K562 (cell line): ENCODE results near the gene KIF26B. TPM values are rescaled to one million over a fixed set of nuclear protein-coding genes. Genes with fewer than 3 reads are reported as not detected.

Source experiments
- ATAC-seq: fragments of 200-7000 bp; cut with Tn5 transposase; 3 replicates; pipeline ENCODE4 v1.9.1; 2020; ENCODE audit warnings: moderate library complexity
- BruUV-seq: library from RNA; stranded (reverse); fragments of 400-500 nt; replicated peaks from 2 replicates; lab custom pipeline; 2021; lab: Mats Ljungman, UMichigan
- CTCF ChIA-PET: fragments of 300-600 bp; formaldehyde crosslinking; extraction: SDS; loops from one replicate; lab custom pipeline; 2021; ENCODE audit warnings: low intra/inter-chr PET ratio; lab: Yijun Ruan, JAX
- POLR2A ChIA-PET: fragments of 300-600, 350-650 bp; sonication (Branson Sonifier 250); formaldehyde crosslinking; extraction: SDS; loops from one replicate; lab custom pipeline; 2021; ENCODE audit warnings: antibody characterized with exemption, inconsistent platforms; lab: Yijun Ruan, JAX
- DNase-seq, 4 experiments: peaks; one replicate each; pipeline versions ENCODE4 v3.0.0 to v3.0.0-alpha.2; 2011 to 2018; ENCODE audit warnings: low spot score in 3 of 4, mixed read lengths in 3 of 4; ENCODE audit errors: extremely low read depth in 1 of 4
- FAIRE-seq: peaks from 2 replicates; lab custom pipeline; 2011; peaks lifted over from hg19 to GRCh38; lab: Jason Lieb, UNC
- H2AFZ ChIP-seq: 2 replicates; pipeline ENCODE4 v1.6.0; 2011; ENCODE audit warnings: low read depth, low read length, control low read depth, inconsistent platforms
- H3K27ac ChIP-seq: fragments of 200-600 bp; 3 replicates; pipeline ENCODE4 v1.8.0; 2011; ENCODE audit warnings: low read depth, mild to moderate bottlenecking, control low read depth, inconsistent platforms, low read length, moderate library complexity, mixed read lengths; ENCODE audit errors: extremely low read depth
- H3K27me3 ChIP-seq, 2 experiments: fragments of 300-600 bp in 1 of 2; 2 replicates in 1 of 2; 3 replicates in 1 of 2; pipeline versions ENCODE4 v1.6.0 to v1.8.0; 2011; ENCODE audit warnings: inconsistent platforms in 2 of 2, low read length in 2 of 2, mild to moderate bottlenecking in 1 of 2, mixed read lengths in 1 of 2, moderate library complexity in 1 of 2; ENCODE audit not compliant: control insufficient read depth in 2 of 2, insufficient read depth in 2 of 2
- H3K36me3 ChIP-seq: fragments of 300-600 bp; 3 replicates; pipeline ENCODE4 v1.8.0; 2011; ENCODE audit warnings: mild to moderate bottlenecking, low read length, inconsistent platforms; ENCODE audit not compliant: control insufficient read depth, insufficient read depth
- H3K4me1 ChIP-seq, 2 experiments: fragments of 200-600 bp in 1 of 2; replicated peaks in 1 of 2; 2 replicates in 1 of 2; 3 replicates in 1 of 2; pipeline versions ENCODE4 v1.5.1 to v1.8.0; 2011; ENCODE audit warnings: inconsistent platforms in 2 of 2, low read length in 2 of 2, mild to moderate bottlenecking in 1 of 2, mixed read lengths in 1 of 2, moderate library complexity in 1 of 2; ENCODE audit not compliant: control insufficient read depth in 2 of 2, insufficient read depth in 2 of 2
- H3K4me2 ChIP-seq: 2 replicates; pipeline ENCODE4 v1.6.1; 2011; ENCODE audit warnings: low read length, control low read depth, inconsistent platforms, mixed read lengths; ENCODE audit not compliant: insufficient read depth
- H3K4me3 ChIP-seq: fragments of 200-600 bp; sonication (generic), shearing (Covaris generic); 2 replicates; pipeline ENCODE4 v1.5.1; 2016; ENCODE audit warnings: control low read depth, inconsistent platforms
- H3K79me2 ChIP-seq: fragments of 200-600 bp; 3 replicates; pipeline ENCODE4 v1.8.0; 2011; ENCODE audit warnings: low read length, inconsistent platforms; ENCODE audit not compliant: control insufficient read depth, insufficient read depth
- H3K9ac ChIP-seq, 2 experiments: 2 replicates each; pipeline versions ENCODE4 v1.6.0 to v1.6.1; 2011; ENCODE audit warnings: low read depth in 2 of 2, low read length in 2 of 2, control low read depth in 1 of 2, inconsistent platforms in 1 of 2, mild to moderate bottlenecking in 1 of 2, mixed read lengths in 1 of 2; ENCODE audit not compliant: insufficient read depth in 1 of 2
- H3K9me1 ChIP-seq: one replicate; pipeline ENCODE4 v1.6.0; 2011; ENCODE audit warnings: inconsistent platforms, mild to moderate bottlenecking, low read length, moderate library complexity; ENCODE audit not compliant: control insufficient read depth, insufficient read depth
- H3K9me3 ChIP-seq: replicated peaks from 2 replicates; pipeline ENCODE4 v1.5.1; 2011; ENCODE audit warnings: low read depth, low read length, inconsistent platforms; ENCODE audit not compliant: control insufficient read depth, insufficient read depth
- H4K20me1 ChIP-seq: replicated peaks from 2 replicates; pipeline ENCODE4 v1.6.1; 2011; ENCODE audit warnings: low read length, inconsistent platforms, mixed read lengths; ENCODE audit not compliant: control insufficient read depth, insufficient read depth
- ASH1L ChIP-seq: fragments of 450-650 bp; IDR thresholded peaks from 2 replicates; pipeline ENCODE4 v1.6.1; 2018; ENCODE audit warnings: borderline replicate concordance, mild to moderate bottlenecking, low read depth; ENCODE audit not compliant: partially characterized antibody
- ATF4 ChIP-seq: fragments of 450-650 bp; formaldehyde crosslinking; IDR thresholded peaks from 2 replicates; pipeline ENCODE4 v1.4.0; 2022; ENCODE audit warnings: mild to moderate bottlenecking, moderate library complexity
- CBFB ChIP-seq: sonication (generic); formaldehyde crosslinking; IDR thresholded peaks from 2 replicates; pipeline ENCODE4 v1.4.0; 2020; ENCODE audit warnings: mild to moderate bottlenecking, missing genetic modification reagents
- CLOCK ChIP-seq: fragments of 250-450 bp; sonication (Bioruptor Pico); IDR thresholded peaks from 2 replicates; pipeline ENCODE4 v1.4.0; 2020; ENCODE audit warnings: mild to moderate bottlenecking, moderate library complexity, borderline replicate concordance
- CTBP1 ChIP-seq: fragments of 450-650 bp; IDR thresholded peaks from 2 replicates; pipeline ENCODE4 v1.6.1; 2016; ENCODE audit warnings: borderline replicate concordance
- FOXO4 ChIP-seq: fragments of 450-650 bp; formaldehyde crosslinking; IDR thresholded peaks from 2 replicates; pipeline ENCODE4 v1.4.0; 2020; ENCODE audit warnings: mild to moderate bottlenecking, moderate library complexity
- KAT7 ChIP-seq: sonication (generic); formaldehyde crosslinking; IDR thresholded peaks from 2 replicates; pipeline ENCODE4 v1.8.0; 2022; ENCODE audit warnings: missing genetic modification reagents, mild to moderate bottlenecking, borderline replicate concordance
- SMAD1 ChIP-seq: fragments of 150-350 bp; IDR thresholded peaks from 2 replicates; pipeline ENCODE4 v1.6.1; 2014; ENCODE audit warnings: low read length, low read depth; ENCODE audit not compliant: partially characterized antibody
- SMAD3 ChIP-seq: fragments of 450-650 bp; formaldehyde crosslinking; conservative IDR thresholded peaks from 2 replicates; pipeline ENCODE4 v1.4.0; 2020; ENCODE audit warnings: mild to moderate bottlenecking
- YY1 ChIP-seq, 3 experiments: IDR thresholded peaks; 2 replicates each; pipeline ENCODE4 v1.6.1; 2011; ENCODE audit warnings: low read length in 2 of 3, mild to moderate bottlenecking in 2 of 3, moderate library complexity in 2 of 3, borderline replicate concordance in 1 of 3, control low read depth in 1 of 3, low read depth in 1 of 3; ENCODE audit not compliant: insufficient read depth in 3 of 3, insufficient replicate concordance in 2 of 3, control insufficient read depth in 1 of 3, insufficient read length in 1 of 3; ENCODE audit errors: extremely low read depth in 1 of 3
- ZNF184 ChIP-seq: sonication (generic); formaldehyde crosslinking; IDR thresholded peaks from 2 replicates; pipeline ENCODE4 v1.5.0; 2020; ENCODE audit warnings: missing genetic modification reagents
- ZNF217 ChIP-seq: sonication (generic); formaldehyde crosslinking; IDR thresholded peaks from 2 replicates; pipeline ENCODE4 v1.8.0; 2022; ENCODE audit warnings: mild to moderate bottlenecking, missing genetic modification reagents
- ZNF512 ChIP-seq: IDR thresholded peaks from 2 replicates; pipeline ENCODE4 v1.6.1; 2016; ENCODE audit warnings: missing genetic modification characterization, missing compliant biosample characterization
- WGBS: fragments of 100-300 bp; shearing (Covaris generic); methylation state at CpG from one replicate; pipeline ENCODE4 v1.1.6; 2016; ENCODE audit warnings: low coverage, mixed read lengths; ENCODE audit not compliant: insufficient coverage; ENCODE audit errors: missing lambda C conversion rate; 5-methylcytosine and 5-hydroxymethylcytosine counted together
- in situ Hi-C: fragments of 300-500 bp; cut with MboI; formaldehyde crosslinking; loops from 4 replicates; pipeline ENCODE4 v1.15.0; 2018; ENCODE audit warnings: inconsistent platforms, mixed read lengths
- intact Hi-C: fragments of 100-400 bp; cut with micrococcal nuclease; formaldehyde crosslinking; loops from 2 replicates; pipeline ENCODE4 v1.14.2; 2022
- polyA plus RNA-seq, 8 experiments: library from polyadenylated mRNA; depleted of rRNA in 4 of 8; stranded (reverse) in 5 of 8; unstranded in 3 of 8; fragments of >200 nt; fragmentation: Nextera tagmentation in 2 of 8; fragmentation: Illumina TruSeq in 1 of 8; extraction: Ambion mirVana in 2 of 8; extraction: Trizol in 1 of 8; gene quantifications; 2 replicates each; pipeline versions ENCODE4 v1.2.1 to v1.2.3, GENCODE V29; 2011 to 2014; ENCODE audit warnings: inconsistent platforms in 1 of 8, missing spikeins in 1 of 8
- total RNA-seq, 7 experiments: library from RNA; depleted of rRNA in 6 of 7; stranded (reverse); fragments of >200 nt in 6 of 7; fragmentation: Illumina TruSeq in 2 of 7; extraction: Trizol in 2 of 7; gene quantifications; 2 replicates each; pipeline versions ENCODE4 v1.2.1 to v1.2.3, GENCODE V29; 2011 to 2021; ENCODE audit warnings: low replicate concordance in 1 of 7
- TF ChIP-seq, protein P1 (sequence below): fragments of 450-650 bp; formaldehyde crosslinking; IDR thresholded peaks from 2 replicates; pipeline ENCODE4 v1.4.0; 2020; ENCODE audit warnings: mild to moderate bottlenecking, moderate library complexity

Gene KIF26B
- total and polyA plus RNA-seq, 9 of the 15 experiments (the other 6 are each of a cell fraction or from before 2014, with no cell fraction given), result 0.02 to 0.08 (median 0.03) TPM; not detected in 6

- ATAC-seq, result no peak
- FAIRE-seq, result no peak
- Histone ChIP-seq H3K79me2 (no peaks in the 10 kb centered on the region), H3K36me3 (no peaks in the 10 kb centered on the region), H3K27ac (no peak overlapping the region), H3K9ac (no peak overlapping the region), H3K9me1 (no peaks in the 10 kb centered on the region), H2AFZ (no peak overlapping the region), H3K27me3 (peaks cover 53 to 78% of the 10 kb centered on the region in 2 experiments), H4K20me1 (no peaks in the 10 kb centered on the region), H3K4me1 (no peaks in the 10 kb centered on the region), H3K9me3 (no peaks in the 10 kb centered on the region), H3K4me3 (no peak overlapping the region), H3K4me2 (no peak overlapping the region)
- WGBS, result 1% methylated on average over 6 of the region's 6 CpGs
- in situ Hi-C loops, result no loop called here
- ChIA-PET CTCF (no interaction called here), POLR2A (interaction anchor here (0.6 kb wide), 1 partner anchor 17 kb away, joined by 3 read pairs; no protein-coding TSS in a partner anchor)
- no TSS peak for BruUV-seq
- intact Hi-C loops, result no loop called here
- no peak for DNase-seq
- TF ChIP-seq CLOCK (CRISPR knock-in tag) (no peak), KAT7 (CRISPR knock-in tag) (no peak), CTBP1 (no peak), ATF4 (CRISPR knock-in tag) (no peak), ASH1L (no peak), ZNF217 (CRISPR knock-in tag) (no peak), CBFB (no peak), FOXO4 (CRISPR knock-in tag) (no peak), YY1 (IDR thresholded peaks at IDR 0.05; ENCODE audit: borderline replicate concordance in 1 of 3, control insufficient read depth in 1 of 3, extremely low read depth in 1 of 3, insufficient read depth in 3 of 3, insufficient read length in 1 of 3, insufficient replicate concordance in 2 of 3, low read depth in 1 of 3, low read length in 2 of 3) (no peak), ZNF512 (tag) (no peak), SMAD1 (no peak), SMAD3 (CRISPR knock-in tag) (no peak), ZNF184 (no peak)
- TF ChIP-seq, protein P1, sequence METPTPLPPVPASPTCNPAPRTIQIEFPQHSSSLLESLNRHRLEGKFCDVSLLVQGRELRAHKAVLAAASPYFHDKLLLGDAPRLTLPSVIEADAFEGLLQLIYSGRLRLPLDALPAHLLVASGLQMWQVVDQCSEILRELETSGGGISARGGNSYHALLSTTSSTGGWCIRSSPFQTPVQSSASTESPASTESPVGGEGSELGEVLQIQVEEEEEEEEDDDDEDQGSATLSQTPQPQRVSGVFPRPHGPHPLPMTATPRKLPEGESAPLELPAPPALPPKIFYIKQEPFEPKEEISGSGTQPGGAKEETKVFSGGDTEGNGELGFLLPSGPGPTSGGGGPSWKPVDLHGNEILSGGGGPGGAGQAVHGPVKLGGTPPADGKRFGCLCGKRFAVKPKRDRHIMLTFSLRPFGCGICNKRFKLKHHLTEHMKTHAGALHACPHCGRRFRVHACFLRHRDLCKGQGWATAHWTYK, result no peak
Observed at GRCh38 chr1:245235156-245235555, 80.4 kb downstream of the KIF26B start.
